ENCODE results near the gene CNST.

GRCh38 chr1:246544001-246544400, 22.3 kb upstream of the CNST start:
- TF ChIP-seq POLR2AphosphoS5 (IDR thresholded peaks at IDR 0.05; ENCODE audit: low read depth, low read length): no peak
- TF ChIP-seq REST (IDR thresholded peaks at IDR 0.05; ENCODE audit: insufficient read depth in 1 of 2, low read depth in 2 of 2, low read length in 2 of 2): no peak
- no peak for TF ChIP-seq TAF1 (IDR thresholded peaks at IDR 0.05; ENCODE audit: borderline replicate concordance, insufficient read depth, low read length)
- no peak for TF ChIP-seq FOXP2 (optimal IDR thresholded peaks at IDR 0.05; ENCODE audit: borderline replicate concordance, extremely low read depth, extremely low read length, insufficient read depth)
- no peak for TF ChIP-seq SIN3A (IDR thresholded peaks at IDR 0.05; ENCODE audit: borderline replicate concordance, insufficient read depth, low read length)
